ENCODE data around the gene CLEC18B.
"Not testable (repeated sequence)": the region's sequence is repeated elsewhere in the genome, so short reads cannot be mapped to it uniquely, and the experiment has no call there.

Gene CLEC18B

DNA sequence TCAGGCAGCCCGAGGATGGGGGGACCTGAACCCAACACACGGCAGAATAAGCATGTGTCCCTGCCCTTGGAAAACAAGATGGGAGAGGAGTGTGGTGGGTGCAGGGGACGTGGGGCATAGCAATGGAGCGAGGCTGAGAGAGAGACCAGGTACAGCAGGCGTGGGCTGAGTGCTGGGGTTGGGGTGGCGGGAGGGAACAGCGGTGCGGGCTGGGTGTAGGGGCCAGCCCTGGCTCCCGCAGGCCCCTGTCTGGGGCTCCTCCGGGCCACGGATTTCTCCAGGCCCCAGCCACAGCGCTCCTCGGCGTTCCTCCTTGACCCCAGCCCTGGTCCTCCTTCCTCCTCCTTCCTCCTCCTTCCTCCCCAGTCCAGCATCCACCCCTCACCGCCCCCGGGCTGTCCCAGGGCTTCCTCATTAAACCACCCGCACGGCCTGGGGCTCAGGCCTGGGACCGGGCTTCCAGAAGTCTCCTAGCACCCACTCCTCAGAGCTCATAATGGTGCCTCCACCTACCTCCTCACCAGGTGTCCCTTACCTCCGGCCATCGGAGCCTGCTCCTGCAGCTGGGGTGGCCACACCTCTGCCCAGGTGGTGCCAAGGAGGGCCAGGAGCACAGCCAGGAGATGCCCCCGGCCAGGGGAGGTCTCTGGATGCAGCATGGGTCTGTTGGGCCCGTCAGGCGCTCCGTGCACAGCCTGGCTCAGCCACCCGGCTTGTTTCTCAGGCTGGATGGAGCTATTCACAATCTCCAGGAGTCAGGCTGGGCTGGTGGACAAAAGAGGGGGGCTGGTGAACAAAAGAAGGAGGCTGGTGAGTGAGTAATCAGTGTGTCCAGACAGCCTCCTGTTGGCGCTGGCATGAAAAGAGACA, at the start of gene CLEC18B:
CLEC18B (minus strand) TSS at position 867 of the 870 bp plus-strand sequence; CDS start at position 659, 208 bp downstream.
- DNase-seq (ENCODE audit: low spot score) = not testable (repeated sequence)

DNA sequence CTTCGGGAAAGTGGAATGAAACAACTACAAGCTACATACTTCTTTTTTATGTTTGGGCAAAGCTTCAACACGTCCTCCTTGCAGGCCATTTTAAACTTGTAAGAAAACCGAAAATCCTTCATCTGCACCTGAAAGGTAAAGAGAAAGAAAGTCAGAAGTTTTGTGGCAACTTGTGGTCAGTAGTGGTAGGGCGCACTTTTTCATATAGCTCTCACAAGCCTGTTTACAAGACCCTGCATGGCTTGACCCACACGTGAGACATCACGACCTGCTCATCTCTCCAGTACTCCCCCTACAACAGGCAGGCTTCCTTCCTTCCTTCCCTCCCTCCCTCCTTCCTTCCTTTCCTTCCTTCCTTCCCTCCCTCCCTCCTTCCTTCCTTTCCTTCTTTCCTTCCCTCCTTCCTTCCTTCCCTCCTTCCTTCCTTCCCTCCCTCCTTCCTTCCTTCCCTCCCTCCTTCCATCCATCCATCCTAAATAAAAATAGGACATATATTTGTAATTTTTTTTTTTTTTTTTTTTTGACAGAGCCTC, 48.7 kb upstream of the CLEC18B start:
- no peak for DNase-seq (ENCODE audit: low spot score)

DNA sequence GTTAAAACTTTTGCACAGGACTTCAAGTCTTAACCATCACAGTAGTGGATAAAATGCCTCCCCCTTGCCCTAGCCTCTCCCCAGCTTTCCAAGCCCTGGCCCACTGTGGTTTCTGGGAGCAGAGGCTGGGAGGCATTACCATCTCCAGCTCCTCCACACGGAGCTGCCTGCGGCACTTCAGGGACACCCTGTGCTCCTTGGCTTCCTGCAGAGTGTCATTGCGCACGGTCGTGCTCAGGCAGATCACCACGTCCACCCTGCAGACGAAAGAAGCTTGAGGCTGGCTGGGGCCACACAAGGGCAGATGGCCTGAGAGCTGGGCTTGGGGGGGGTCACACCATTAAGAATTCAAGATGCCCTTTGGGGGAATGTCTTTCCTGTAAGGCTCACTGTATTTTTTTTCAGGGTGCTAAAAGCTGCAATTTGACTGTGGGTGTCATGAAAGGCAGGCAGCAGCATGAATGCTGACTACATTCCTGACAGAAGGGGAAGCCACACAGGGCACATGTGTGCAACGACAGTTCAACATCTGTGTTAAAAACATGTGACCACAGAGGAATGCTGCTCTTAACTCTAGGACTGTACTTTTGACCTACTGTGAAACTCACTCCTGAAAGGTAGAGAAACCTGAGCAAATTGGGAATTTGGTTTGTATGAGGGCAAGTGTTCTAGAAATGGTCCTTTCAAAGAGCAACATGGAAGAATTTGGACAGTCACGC, 47.7 kb upstream of the CLEC18B start:
- no peak for DNase-seq (ENCODE audit: low spot score)

DNA sequence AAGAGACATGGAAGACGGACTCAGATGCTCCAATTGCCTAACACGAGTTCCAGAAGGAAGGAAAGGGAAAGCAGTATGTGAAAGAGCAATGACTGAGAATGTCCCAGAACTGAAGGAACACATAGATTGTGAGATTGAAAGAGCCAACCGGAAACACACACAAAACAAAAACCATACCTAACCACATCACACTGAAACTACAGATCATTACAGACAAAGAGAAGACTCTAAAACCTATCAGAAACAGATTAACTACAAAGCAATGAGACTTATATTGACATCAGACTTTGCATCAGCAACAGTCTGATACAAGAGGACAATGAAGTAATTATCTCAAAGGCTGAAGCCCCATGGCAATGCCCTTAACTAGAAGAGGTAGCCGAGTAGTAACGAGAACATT, 45.6 kb upstream of the CLEC18B start:
- no peak for DNase-seq (ENCODE audit: low spot score)

DNA sequence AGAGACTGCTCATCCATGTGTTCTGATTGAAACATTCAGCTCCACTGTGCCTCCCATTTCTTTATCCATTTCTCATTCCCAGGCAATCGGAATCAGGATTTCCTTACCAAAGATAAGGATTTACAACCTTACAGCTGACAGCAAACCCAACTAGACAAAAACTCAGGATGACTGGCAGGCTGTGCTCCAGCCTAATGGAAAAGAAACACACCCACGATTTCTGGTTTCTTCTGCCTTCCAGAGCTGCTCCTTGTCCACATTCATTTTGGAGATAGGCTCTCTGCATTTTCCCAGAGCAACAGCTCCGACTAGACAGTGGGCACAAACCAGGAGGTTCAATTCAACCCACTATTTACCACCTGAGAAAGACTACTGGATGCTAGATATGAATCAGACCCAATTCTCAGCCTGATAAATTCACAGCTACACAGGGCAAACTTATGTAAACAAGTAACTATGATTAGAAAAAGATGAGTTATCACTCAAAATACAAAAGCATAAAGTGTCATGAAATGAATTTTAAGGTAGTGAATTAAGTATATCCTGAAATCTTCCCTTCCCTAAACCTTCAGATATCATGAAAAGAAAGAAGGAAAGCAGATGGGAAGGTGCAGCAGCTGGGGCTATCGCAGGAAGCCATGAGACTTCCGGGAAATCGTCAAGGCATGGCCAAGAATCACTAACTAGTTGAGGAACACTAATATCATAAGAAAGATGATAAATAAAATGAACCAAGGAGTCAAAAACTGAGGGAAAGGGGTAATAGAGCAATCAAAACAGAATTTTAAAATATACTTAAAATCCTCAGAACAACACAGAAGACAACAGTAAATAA, 44.8 kb upstream of the CLEC18B start:
- no peak for DNase-seq (ENCODE audit: low spot score)

DNA sequence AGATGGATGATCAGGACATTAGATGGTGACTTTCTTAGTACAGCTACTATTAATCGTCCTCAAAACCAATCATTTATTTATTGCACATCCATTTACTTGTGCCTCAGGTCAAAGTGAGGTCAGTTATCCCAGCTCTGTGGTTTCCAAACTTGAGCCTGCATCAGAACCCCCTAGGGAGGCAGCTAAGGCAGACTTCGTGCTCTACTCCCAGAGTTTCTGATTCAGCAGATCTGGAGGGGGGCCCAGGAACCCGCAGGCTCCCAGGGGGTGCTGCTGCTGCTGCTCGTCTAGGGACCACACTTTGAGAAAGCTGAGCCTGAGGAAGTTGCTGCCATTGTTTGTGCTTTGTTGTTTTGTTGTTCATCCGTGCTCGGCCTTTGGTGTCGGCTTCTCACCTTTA, 44.0 kb upstream of the CLEC18B start:
- DNase-seq (ENCODE audit: low spot score) = no peak

DNA sequence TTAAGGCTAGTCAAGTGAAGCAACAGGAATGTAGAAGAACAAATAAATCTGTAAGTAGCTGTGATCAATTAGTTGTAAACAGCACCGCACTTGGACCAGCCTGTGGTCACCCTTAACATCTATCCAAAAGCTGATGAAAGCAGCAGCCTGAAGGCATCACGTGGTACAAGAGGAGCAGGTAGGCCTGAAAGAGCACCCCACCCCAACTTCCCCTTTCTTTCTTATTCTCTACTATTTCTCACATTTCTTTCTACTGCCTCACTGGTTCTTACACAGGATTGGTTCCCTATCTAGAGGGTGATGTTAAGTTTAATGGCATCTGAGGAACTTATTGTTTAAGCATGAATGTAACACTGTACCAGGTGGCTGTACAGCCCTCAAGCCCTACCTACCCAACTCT, 42.6 kb upstream of the CLEC18B start:
- DNase-seq (ENCODE audit: low spot score) = no peak

DNA sequence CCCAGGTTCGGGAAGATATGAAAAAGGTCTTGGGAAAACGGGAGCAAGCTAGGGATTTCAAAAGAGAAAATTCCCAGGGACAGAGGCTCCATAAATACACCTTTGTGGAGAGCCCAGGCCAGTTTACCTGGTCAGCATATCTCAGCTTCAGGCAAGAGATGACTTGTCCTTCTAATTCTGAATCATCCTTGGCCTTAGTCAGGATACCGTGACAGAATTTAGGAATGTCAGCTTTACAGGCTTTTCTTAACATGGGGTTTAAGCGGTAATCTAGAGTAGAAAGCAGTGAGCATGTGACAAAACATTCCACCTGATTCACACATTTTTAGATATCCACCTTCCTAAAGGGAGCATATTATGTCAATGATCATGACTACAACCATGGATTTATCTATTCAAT, 41.1 kb upstream of the CLEC18B start:
- no peak for DNase-seq (ENCODE audit: low spot score)

DNA sequence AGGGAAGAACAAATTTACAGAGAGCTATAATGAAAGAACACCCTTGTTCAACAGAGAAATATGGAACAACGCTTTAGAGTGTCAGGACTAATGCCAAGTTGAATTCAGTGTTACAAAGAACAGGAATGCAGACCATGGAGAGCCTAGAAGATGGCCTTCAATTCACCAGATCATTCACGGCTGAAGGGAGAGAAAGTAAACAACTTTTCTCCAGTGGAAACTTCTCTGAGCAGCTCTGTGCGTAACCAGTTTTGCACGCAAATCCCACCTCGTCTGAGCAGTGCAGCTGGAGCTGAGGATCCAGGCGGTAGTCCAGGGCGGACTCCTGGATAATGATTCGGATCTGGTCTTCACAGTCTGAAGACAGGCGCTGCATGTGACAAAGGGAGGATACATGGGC, 40.5 kb upstream of the CLEC18B start:
- DNase-seq (ENCODE audit: low spot score) = no peak

DNA sequence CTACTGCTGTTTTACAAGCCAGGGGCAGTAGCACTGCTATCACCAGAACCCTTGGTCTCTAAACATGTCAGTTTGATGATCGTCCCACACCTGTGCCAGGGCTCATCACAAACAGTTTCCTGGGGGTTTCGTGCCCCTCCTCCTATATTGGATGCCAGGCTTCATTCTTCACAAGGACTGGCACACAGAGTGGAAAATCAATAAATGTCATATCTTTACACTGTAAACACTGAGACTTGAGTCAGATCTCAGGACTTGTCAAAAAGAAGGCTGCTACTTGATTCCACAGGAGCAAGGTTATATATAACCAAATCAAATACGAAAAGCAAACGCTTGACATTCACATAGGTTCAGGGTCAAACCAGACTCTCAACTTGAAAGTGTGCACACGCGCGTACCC, 39.3 kb upstream of the CLEC18B start:
- DNase-seq (ENCODE audit: low spot score) = no peak

DNA sequence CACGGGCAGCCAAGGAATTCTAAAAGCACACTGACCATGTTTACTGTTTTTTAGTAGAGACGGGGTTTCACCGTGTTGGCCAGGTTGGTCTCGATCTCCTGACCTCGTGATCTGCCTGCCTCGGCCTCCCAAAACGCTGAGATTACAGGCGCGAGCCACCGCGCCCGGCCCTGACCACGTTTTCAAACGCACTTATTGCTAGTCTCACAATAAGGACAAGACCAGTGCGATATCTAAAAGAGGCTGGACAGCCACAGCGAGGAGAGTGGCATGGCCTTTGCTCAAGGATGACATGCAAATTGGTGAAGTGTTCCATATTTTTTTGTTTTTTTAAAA, 35.0 kb upstream of the CLEC18B start:
- no peak for DNase-seq (ENCODE audit: low spot score)

DNA sequence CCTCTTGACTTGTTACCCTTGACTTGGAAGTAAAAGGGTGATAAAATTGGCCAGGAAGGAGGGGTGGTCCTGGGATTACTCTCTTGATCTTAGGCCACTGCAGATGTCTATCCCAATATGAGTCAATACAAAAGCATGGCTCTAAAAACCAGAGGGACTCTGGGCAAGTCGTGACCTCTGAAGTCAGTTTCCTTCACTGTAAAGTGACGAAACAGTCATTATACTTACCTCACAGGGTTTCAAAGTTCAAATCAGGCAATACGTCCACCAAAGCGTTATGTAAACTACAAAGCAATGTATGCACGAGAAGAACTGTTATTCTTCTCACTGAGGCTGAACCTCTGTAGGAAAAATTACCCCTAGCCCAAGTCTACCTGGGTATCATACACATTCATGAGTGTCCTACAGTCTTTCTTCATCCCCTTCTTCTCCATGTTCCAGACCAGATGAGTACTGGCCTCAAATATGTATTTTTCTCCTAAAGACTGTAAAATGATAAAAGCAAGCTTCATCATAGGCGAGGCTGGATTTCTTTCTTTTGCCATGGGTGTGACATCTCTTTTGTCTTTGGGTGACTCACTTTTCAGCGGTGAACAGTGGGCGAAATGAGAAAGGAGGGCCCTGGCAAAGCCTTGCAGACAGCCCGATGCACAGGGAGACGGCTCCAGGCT, 34.5 kb upstream of the CLEC18B start:
- no peak for DNase-seq (ENCODE audit: low spot score)

DNA sequence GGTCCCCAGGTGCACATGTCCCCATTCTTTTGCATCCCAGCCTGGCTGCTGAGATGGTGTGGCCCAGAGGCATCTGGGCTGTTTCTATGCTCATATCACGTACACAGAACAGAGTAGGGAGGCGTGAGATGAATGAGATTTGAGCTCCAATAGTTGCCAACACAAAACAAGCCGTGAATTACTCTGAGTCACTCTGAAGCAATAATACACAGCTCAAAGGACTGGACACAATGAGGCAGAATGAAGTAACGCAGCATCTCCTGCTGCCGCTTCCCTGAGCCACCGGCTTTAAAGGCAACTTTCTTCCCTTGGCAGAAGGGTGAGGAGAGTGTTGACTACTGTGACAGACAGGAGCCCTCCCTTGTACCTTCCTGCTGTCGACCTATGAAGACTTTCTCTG, 33.9 kb upstream of the CLEC18B start:
- DNase-seq (ENCODE audit: low spot score) = no peak

DNA sequence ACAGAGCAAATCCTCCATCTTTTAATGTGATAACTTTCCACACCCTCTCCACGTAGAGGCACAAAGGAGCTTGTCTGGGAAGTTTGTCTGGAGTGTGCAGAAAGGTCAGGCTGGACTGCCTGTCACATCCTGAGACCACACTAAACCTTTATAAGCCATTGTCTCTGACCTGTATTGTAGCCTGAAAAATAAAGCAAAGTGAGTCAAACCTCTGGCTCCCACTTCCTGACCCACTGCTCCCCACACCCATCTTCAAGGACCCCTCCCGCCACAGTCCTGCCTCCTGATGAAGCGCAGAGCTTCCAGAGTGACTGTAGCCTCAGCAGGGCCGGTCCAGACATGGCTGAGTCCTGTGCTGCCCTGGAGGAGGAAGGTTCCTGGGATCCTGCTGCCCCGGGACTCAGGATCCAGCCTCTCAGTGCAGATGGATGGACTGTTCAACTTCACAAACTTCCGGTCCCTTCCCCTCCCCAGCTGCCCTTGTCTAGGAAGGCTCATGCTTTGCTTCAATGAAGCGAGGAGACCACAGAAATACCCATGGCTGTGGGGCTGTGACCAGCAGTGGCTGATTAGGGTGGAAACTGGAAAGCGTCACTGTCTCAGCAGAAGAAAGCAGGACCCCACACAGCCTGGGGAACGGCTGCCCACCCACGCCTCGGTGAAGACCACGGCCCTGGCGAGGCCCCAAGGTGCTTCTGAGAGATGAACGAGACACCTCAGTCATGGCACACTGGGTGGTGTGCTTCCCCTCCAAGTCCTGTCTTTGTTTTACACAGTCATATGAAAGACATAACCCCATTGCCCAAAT, 30.9 kb upstream of the CLEC18B start:
- no peak for DNase-seq (ENCODE audit: low spot score)

DNA sequence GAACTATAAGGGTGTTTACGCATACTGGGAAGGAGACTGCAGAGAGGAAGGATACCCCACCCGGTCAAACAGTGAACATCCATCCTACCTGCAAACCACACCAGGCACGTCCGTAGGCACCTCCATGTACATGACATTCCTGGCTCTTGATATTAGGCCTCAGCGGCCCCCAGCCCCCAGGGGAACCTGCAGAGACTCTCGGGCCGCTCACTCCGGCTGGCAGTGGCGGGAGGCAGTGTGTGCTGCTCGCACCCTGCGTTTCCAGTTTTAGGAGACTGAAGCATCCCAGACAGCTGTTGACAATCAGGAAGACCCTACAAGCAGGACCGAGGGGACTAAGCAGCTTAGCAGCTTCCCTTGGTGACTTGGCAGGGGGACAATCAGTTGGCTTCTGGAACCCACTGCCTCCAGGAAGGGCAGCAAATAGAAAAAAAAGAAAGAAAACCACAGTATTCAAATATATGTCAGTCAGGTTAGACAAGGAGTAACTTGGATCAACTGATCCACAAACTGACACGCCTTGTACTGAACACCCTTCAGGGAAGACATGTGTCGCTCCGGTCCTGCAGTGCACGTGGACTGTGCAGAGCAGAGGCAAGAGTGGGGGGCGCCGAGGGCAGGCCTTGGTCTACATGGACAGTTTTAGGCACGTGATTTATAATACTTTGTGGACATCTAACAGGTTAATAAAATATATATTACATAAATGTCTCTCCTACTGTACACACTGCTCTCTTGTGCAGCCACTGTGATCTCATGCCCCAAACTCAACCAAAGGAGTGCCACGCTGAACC, 29.9 kb upstream of the CLEC18B start:
- no peak for DNase-seq (ENCODE audit: low spot score)

DNA sequence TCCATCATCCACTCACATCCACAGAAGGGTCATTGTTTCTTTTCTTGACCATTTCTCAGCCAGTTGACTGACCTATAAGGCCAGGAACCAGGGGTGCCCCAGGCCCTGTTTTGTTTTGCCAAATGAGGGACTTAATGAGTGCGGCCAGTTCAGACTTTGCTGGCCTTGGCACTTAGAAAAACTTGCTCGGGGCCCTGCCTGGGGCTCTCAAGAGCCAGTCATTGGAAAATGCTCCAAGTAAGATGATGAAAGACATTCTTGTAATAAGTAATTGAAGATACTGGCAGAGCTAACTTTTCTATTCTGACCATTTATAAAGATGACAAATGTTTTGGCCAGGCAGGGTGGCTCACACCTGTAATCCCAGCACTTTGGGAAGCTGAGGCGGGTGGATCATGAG, 29.0 kb upstream of the CLEC18B start:
- no peak for DNase-seq (ENCODE audit: low spot score)

DNA sequence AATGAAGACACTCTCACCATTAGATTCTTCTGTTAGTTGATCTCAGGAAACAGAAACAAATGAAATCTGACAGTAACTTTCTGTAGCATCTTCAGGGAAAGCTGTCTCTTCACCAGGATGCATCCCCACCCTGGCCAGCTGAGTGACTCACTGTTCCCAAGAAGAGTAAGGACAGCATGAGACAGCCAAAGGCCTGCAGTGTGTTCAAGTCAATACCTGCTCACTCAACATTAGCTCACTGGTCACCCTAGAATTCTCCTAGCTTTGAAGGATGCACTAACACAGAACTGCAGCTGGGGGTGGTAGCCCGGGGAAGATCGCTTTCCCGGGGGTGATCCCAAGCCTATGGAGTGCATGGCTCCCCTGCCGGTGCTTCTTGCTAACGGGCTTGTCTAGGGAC, 28.2 kb upstream of the CLEC18B start:
- no peak for DNase-seq (ENCODE audit: low spot score)

DNA sequence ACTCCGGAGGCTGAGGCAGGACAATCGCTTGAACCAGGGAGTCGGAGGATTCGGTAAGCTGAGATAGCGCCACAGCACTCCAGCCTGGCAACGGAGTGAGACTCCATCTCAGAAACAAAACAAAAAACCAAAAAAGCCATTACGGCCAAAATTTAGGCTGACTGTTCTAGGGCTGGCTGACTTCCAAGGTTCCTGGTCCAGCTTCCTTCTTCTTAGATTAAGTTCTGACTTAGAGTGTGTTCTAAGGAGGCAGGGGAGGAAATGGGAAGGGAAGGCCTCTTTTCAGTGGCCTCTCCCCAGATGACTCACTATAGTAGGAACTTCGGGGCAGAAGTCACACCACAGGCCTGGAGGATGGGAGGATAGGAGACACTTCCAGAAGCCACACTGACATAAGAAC, 27.7 kb upstream of the CLEC18B start:
- no peak for DNase-seq (ENCODE audit: low spot score)

DNA sequence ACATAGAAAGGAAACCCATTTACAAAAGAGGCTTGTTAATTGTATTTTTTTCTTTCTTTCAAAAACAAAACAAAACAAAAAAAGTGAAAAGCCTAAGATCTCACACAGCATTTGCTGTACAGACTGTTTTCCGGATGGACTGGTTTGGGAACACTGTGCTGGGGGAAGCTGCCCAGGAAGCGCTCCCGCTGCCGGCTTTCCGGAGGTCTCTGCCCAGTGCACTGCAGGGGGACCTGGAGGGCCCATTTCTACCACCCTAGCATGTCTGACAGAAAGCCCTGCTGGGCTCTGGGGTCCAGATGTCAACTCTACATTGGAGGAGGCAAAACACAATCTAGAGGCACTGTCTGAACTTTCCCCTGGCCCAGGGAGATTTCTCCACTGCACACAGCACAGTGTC, 26.3 kb upstream of the CLEC18B start:
- no peak for DNase-seq (ENCODE audit: low spot score)

DNA sequence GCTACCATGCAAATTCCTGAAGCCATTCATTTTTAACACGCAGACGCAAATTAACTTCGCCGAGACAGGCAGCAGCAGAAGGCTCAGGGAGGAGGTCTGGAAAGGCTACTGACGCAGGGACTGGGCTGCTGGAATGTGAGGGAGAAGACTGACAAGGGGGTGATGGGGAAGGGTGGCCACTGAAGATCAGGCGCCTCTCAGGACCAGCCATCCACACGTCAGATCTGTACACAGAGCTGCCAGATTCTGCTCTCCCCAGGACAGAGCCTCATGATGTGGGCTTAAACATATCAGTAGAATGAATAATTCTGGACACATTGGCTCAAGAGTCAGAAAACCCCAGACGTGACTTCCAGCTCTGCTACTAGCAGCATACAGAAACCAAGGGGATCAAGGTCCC, 25.6 kb upstream of the CLEC18B start:
- DNase-seq (ENCODE audit: low spot score) = no peak

Measured in hematopoietic multipotent progenitor cell treated with erythropoietin and hydrocortisone succinate and interleukin-3 and kit ligand, for 15 days (in vitro differentiated cells).